ENCODE measurements around the gene SCLT1.

- TF ChIP-seq CTCF (IDR thresholded peaks at IDR 0.05), result no peak
- TF ChIP-seq POLR2AphosphoS5 (IDR thresholded peaks at IDR 0.05), result no peak
- TF ChIP-seq POLR2A (IDR thresholded peaks at IDR 0.05), result no peak
- TF ChIP-seq EP300 (IDR thresholded peaks at IDR 0.05), result no peak
Observed at GRCh38 chr4:128906581-128906980, 186.8 kb downstream of the SCLT1 start.

Measured in gastroesophageal sphincter (tissue), 3 donors.